Hematopoietic multipotent progenitor cell (in vitro differentiated cells): ENCODE measurements around the gene CDKN2AIPNL. TPM values are rescaled to one million over a fixed set of nuclear protein-coding genes. Genes with fewer than 3 reads are reported as not detected.
"Not testable (repeated sequence)": the region's sequence is repeated elsewhere in the genome, so short reads cannot be mapped to it uniquely, and the experiment has no call there.

ENCODE experiments used
- DNase-seq, 3 donors: peaks; one replicate each; pipeline ENCODE4 v3.0.0-alpha.2; 2011 to 2015; ENCODE audit warnings: low read depth in 2 of 3, low spot score in 2 of 3
- total RNA-seq: library from RNA; depleted of rRNA; stranded (reverse); fragments of >200 nt; gene quantifications from one replicate; pipeline ENCODE4 v1.2.3, GENCODE V29; 2012

The CDKN2AIPNL gene
- total RNA-seq, 1 donor, result 17.8 TPM

DNA sequence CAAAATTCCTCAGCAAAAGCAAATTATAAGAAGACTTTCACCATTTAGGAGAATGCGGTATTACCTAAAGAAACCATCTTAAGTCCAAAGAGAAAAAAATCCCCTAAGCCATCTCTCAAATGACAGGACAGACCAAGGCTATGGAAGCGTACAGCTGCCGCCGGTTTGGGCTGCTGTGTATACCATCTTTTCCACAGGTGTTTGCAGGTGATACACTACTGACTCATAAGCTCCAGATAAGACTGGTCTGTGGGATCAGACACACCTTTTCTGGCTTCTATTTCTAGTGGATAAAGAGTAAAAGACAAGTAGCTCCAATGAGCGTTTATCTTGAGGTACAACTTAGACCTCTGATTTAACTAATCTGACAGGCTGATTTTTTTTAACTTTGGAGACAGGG, 7.7 kb downstream of the CDKN2AIPNL start:
- no peak for DNase-seq

DNA sequence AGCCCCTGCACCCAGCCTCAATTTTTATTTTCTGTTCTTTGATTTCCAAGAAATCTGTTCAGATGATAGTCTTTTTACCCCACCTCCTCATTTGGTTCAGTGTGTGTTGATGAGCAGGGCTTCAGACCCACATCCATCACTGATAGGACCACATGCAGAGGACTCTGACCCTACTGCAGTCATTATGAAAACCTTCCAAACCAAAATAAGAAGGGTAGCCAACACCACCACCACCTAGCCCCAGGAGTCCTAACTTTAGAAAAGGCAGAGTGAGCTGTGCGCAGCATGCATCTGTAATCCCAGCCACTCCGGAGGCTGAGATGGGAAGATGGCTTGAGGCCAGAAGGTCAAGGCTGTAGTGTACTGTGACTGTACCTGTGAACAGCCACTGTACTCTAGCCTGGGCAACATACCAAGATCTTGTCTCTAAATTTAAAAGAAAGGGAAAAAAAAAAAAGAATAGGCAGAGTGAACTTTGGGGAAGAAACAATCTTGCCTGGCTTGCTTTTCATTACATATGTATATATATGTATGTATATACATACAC, 13.0 kb downstream of the CDKN2AIPNL start:
- DNase-seq, result no peak

DNA sequence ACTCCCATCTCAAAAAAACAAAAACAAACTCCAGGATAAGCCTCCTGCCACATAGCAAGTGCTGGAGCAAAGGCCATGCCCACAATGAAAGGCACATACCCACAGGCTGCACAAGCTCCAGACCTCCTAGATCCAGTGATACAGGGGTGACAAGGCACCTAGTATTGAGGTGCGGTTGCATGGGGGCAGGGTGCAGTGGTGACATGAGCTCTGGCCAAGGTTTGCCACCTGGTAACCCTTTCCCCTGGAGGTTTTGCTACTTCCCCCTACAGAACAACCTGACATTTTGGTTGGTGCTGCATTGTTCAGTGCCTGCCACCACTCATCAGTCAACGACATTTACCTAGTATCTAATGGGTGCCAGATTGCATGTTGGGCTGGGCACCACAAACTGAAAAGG, 14.5 kb downstream of the CDKN2AIPNL start:
- DNase-seq, result no peak

DNA sequence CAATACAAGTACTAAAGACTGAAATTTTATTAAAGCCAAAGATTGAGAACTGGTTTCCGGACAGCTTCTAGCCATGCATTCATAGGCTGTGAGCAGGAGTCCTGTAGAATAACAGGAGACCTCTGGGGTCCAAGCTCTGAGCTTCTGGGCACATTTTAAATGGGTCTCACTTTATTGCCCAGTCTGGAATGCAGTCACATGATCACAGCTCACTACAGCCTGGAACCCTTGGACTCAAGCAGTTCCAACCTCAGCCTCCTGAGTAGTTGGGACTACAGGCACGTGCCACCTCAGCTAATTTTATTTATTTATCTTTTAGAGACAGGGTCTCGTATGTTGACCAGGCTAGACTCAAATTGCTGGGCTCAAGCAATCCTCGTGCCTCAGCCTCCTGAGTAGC, 15.4 kb downstream of the CDKN2AIPNL start:
- no peak for DNase-seq

GRCh38 chr5:134394932-134395331, 16.7 kb downstream of the CDKN2AIPNL start:
- DNase-seq, result no peak

- DNase-seq, result no peak
Measured at GRCh38 chr5:134392301-134392700, 19.4 kb downstream of the CDKN2AIPNL start.

GRCh38 chr5:134387443-134387842, 24.2 kb downstream of the CDKN2AIPNL start:
- no peak for DNase-seq

GRCh38 chr5:134383980-134384697, 27.5 kb downstream of the CDKN2AIPNL start:
- DNase-seq, result no peak

DNA sequence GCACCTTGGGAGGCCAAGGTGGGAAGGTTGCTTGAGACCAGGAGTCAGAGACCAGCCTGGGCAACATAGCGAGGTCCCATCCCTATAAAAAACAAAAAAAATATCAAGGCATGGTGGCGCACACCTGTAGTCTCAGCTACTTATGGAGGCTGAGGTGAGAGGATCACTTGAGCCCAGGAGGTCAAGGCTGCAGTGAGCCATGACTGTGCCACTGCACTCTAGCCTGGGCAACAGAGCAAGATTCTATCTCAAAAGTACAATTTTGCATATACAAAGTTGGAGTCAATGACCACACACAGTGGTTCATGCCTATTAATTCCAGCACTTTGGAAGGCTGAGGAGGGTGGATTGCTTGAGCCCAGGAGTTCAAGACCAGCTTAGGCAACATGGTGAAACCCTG, 29.5 kb downstream of the CDKN2AIPNL start:
- DNase-seq, result not testable (repeated sequence)

GRCh38 chr5:134380346-134380745, 31.3 kb downstream of the CDKN2AIPNL start:
- DNase-seq, result no peak

GRCh38 chr5:134374232-134374631, 37.4 kb downstream of the CDKN2AIPNL start:
- peak in 1 of 3 donors; percentile 17 for DNase-seq

DNA sequence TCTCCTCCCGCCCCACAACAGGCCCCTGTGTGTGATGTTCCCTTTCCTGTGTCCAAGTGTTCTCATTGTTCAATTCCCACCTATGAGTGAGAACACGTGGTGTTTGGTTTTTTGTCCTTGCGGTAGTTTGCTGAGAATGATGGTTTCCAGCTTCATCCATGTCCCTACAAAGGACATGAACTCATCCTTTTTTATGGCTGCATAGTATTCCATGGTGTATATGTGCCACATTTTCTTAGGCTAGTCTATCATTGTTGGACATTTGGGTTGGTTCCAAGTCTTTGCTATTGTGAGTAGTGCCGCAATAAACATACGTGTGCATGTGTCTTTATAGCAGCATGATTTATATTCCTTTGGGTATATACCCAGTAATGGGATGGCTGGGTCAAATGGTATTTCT, 38.0 kb downstream of the CDKN2AIPNL start:
- DNase-seq, result not testable (repeated sequence)

GRCh38 chr5:134371834-134372340, 39.8 kb downstream of the CDKN2AIPNL start:
- peak in 2 of 3 donors; percentile 20 to 29 for DNase-seq

DNA sequence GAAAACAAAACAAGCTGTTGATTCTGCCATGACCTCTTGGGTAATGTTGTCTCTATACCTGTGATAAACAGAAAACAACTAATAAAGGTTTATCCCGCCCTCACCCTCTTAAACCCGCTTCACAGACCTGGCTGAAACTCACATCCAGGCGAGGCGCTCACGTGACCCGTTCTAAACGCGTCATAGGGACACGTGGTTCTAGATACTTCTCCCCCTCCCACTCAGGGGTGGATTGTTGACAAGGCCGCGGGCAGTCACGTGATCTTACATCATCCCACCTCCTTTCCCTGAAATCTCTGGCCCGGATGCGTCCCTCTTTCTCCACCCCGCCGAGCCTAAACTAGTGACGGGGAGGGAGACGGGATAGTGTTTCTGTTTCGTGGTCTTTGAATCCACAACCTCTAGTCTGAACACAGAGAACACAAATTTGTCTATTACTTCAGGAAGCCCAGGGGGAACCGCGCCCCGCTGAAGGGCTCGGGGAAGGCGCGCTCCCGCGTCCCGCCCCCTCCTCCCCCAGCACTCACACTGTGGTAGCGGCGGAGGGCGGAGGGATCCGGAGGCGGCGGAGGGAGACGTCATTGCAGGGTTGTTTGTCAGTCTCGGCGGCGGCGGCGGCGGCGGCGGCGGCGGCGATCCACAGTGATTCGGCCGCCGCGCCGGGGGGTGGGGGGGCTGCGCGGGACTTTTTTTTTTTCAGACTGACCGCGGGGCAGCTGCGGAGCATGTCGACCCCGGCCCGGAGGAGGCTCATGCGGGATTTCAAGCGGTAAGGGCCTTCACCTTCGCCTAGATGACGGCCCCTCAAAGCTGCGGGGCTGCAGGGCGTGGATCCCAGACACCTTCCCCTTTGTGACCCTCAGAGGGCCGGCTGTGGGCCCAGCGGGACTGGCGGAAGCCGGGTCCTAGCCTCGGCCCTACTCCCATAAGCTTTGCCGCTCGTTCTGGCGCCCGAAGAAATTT, 40.5 kb downstream of the CDKN2AIPNL start, which contains the start of gene UBE2B:
Gene UBE2B (plus strand): TSS at position 699 of the 963 bp plus-strand sequence. CDS start 27 bp downstream, at position 726.
- DNase-seq, result peak; percentile 94 to 100 (median 99)

DNA sequence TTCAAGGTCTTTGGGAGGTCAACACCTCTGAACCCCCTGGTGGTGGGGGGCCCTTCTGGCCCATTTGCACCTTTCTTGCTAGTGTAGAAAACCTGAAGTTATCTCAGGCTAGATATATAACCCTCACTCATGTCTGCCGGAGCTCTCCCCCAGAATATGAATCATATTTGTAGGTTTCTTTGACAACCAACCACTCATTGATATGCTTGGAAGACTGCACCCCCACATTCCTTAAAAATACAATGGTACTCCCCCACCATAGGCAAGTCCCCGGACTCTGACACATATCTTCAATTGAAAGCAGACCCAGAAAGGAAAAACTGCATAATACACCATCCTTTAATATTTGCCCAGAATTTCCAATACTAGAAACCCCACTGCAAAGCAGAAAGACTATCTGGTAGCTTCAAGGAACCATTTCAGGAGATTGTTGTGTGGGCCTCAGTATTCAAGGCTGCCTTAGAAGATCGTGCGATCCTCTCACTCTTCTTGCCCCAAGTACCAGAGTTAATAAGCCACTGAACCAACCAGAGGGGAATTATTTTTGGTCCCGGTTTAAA, 41.3 kb downstream of the CDKN2AIPNL start:
- DNase-seq, result no peak

DNA sequence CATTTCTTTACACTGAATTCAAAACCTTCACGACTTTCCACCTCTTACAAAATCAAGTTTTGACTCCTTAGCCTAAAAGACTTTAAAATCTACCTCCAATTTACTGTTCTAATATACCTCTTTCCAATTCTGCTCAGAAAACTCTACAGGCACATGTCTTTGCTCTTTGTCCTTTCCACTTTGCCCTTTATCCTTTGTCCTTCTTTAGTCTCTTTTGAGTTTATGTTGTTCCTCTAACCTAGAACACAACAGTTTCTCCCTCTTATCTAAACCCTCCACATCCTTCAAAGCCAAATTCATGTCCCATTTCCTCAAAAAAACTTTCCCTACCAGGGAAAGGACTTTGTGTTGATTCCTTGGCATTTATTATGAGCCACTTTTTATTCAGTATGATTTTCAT, 46.1 kb downstream of the CDKN2AIPNL start:
- no peak for DNase-seq

DNA sequence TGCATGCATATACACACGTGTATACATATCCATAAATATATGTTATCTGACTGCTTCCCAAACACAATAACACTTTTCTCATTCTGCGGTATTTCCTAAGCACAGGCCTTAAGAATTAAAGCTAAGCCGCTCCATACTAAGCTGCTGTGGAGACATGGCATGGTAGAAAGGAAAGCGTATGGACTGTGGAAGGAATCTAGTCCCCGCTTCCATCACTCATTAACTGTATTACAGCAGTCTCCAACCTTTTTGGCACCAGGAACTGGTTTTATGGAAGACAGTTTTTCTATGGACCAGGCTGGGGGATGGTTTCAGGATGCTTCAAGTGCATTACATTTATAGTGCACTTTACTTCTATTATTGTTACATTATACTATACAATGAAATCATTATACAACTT, 56.0 kb downstream of the CDKN2AIPNL start:
- DNase-seq, result no peak
